ENCODE data around the gene LTB. TPM values are rescaled to one million over a fixed set of nuclear protein-coding genes. Genes with fewer than 3 reads are reported as not detected.

The LTB gene
- total and polyA plus RNA-seq, 2 of the 4 experiments (the other 2 are of a cell fraction) = not detected

GRCh38 chr6:31629014-31629413 lies 46.8 kb upstream of the LTB start:
- Histone ChIP-seq H3K4me3 (ENCODE audit: insufficient read depth, low read depth, low read length) (no peak overlapping the region), H4K5ac (ENCODE audit: low read depth, low read length) (no peak overlapping the region), H3K9me3 (ENCODE audit: control insufficient read depth, insufficient read depth, low read length) (no peaks in the 10 kb centered on the region), H3K27me3 (ENCODE audit: control insufficient read depth, insufficient read depth, low read length) (no peaks in the 10 kb centered on the region), H3K9ac (ENCODE audit: low read depth, low read length) (no peak overlapping the region), H3K36me3 (ENCODE audit: control insufficient read depth, insufficient read depth, low read length) (peaks cover 94% of the 10 kb centered on the region), H2AFZ (replicated peaks; ENCODE audit: low read length, poor library complexity) (no peak overlapping the region), H3K18ac (ENCODE audit: low read depth, low read length) (no peak overlapping the region), H2AK9ac (replicated peaks; ENCODE audit: low read depth, low read length, poor library complexity) (no peak overlapping the region), H3K23ac (ENCODE audit: low read depth, low read length) (no peak overlapping the region), H2BK20ac (ENCODE audit: low read depth, low read length) (no peak overlapping the region), H2AK5ac (ENCODE audit: low read depth, low read length) (no peak overlapping the region), H2BK15ac (ENCODE audit: low read depth, low read length) (no peak overlapping the region), H4K20me1 (ENCODE audit: insufficient read depth, low read length) (peaks cover 36% of the 10 kb centered on the region), H2BK120ac (ENCODE audit: low read depth, low read length) (no peak overlapping the region), H3K4me1 (ENCODE audit: control insufficient read depth, insufficient read depth, low read length) (no peaks in the 10 kb centered on the region), H2BK5ac (ENCODE audit: low read depth, low read length, poor library complexity, severe bottlenecking) (no peak overlapping the region), H3K4ac (ENCODE audit: low read depth, low read length) (no peak overlapping the region), H3K9me1 (ENCODE audit: insufficient read depth, low read length) (no peaks in the 10 kb centered on the region; the same call in 1 of the 2 replicates), H3K56ac (ENCODE audit: extremely low read depth, insufficient read depth, low read length) (no peak overlapping the region), H4K91ac (ENCODE audit: insufficient read depth, low read depth, low read length) (no peak overlapping the region), H4K8ac (ENCODE audit: low read depth in 2 of 2, low read length in 2 of 2) (no peak overlapping the region), H3K14ac (replicated peaks; ENCODE audit: low read depth, low read length) (no peak overlapping the region), H3K79me1 (ENCODE audit: low read depth in 1 of 2, low read length in 2 of 2) (peaks cover 38 to 69% of the 10 kb centered on the region in 2 experiments), H3K4me2 (ENCODE audit: low read depth, low read length) (no peak overlapping the region), H3K27ac (ENCODE audit: insufficient read depth, low read length) (no peak overlapping the region)
- in situ Hi-C loops (cut with MboI; ENCODE audit: low sequenced_read_pairs) (no loop called here), intact Hi-C loops (cut with micrococcal nuclease) (no loop called here), dilution Hi-C loops (cut with HindIII; ENCODE audit: low sequenced_read_pairs, unreplicated experiment) (no loop called here)
- CTCF ChIA-PET = no interaction called here
- no peak for ATAC-seq (ENCODE audit: low read depth)
- DNase-seq = no peak
- BruUV-seq (replicated peaks) = no TSS peak
- WGBS, 2 experiments (ENCODE audit: extremely low coverage in 2 of 2, insufficient read length in 1 of 2) = 91% methylated on average over 5 of the region's 7 CpGs; no CpG with 5 or more reads in 1 of the 2 experiments
- TF ChIP-seq POLR2A (IDR thresholded peaks at IDR 0.05; ENCODE audit: low read depth, low read length) (no peak), NFE2L2 (IDR thresholded peaks at IDR 0.05; ENCODE audit: low read depth, low read length) (no peak), MAFK (IDR thresholded peaks at IDR 0.05; ENCODE audit: low read depth, low read length) (no peak), RCOR1 (IDR thresholded peaks at IDR 0.05; ENCODE audit: insufficient replicate concordance, low read length) (no peak), RAD21 (IDR thresholded peaks at IDR 0.05; ENCODE audit: low read length) (no peak), MAZ (IDR thresholded peaks at IDR 0.05; ENCODE audit: borderline replicate concordance, low read depth, low read length) (no peak), SMC3 (IDR thresholded peaks at IDR 0.05; ENCODE audit: low read depth, low read length) (no peak), BHLHE40 (IDR thresholded peaks at IDR 0.05; ENCODE audit: low read depth, low read length) (no peak), USF2 (IDR thresholded peaks at IDR 0.05; ENCODE audit: low read depth, low read length) (no peak), CTCF (conservative IDR thresholded peaks at IDR 0.05; ENCODE audit: low read depth, low read length) (no peak), CEBPB (IDR thresholded peaks at IDR 0.05; ENCODE audit: low read depth, low read length) (no peak), FOS (IDR thresholded peaks at IDR 0.05; ENCODE audit: low read depth, low read length) (no peak), MXI1 (IDR thresholded peaks at IDR 0.05; ENCODE audit: borderline replicate concordance, low read depth, low read length) (no peak)
- POLR2A ChIA-PET (ENCODE audit: unreplicated experiment) = no interaction called here
